ENCODE measurements around the gene AGPAT3.
"Not testable (repeated sequence)": the region's sequence is repeated elsewhere in the genome, so short reads cannot be mapped to it uniquely, and the experiment has no call there.

Gene AGPAT3

GRCh38 chr21:43864962-43865539 lies at the start of gene AGPAT3:
Gene AGPAT3, plus strand, starts transcription at chr21:43865223. Its CDS starts 94,459 bp downstream, at chr21:43959682.
- peak; percentile 48 for DNase-seq

GRCh38 chr21:43815991-43816390 lies 49.0 kb upstream of the AGPAT3 start:
- DNase-seq: no peak

- no peak for DNase-seq
These were observed 48.4 kb upstream of the AGPAT3 start for GRCh38 chr21:43816611-43817071.

- no peak for DNase-seq
These were observed 47.6 kb upstream of the AGPAT3 start for GRCh38 chr21:43817157-43818086.

- DNase-seq: no peak
These were observed 46.3 kb upstream of the AGPAT3 start for GRCh38 chr21:43818685-43819084.

- no peak for DNase-seq
These were observed 45.3 kb upstream of the AGPAT3 start for GRCh38 chr21:43819511-43820405.

- DNase-seq: no peak
These were observed 44.6 kb upstream of the AGPAT3 start for GRCh38 chr21:43820466-43820865.

- DNase-seq: not testable (repeated sequence)
These were observed 42.9 kb upstream of the AGPAT3 start for GRCh38 chr21:43822166-43822565.

GRCh38 chr21:43822741-43823140 lies 42.3 kb upstream of the AGPAT3 start:
- not testable (repeated sequence) for DNase-seq

- DNase-seq: no peak
These were observed 40.4 kb upstream of the AGPAT3 start for GRCh38 chr21:43824333-43825241.

- DNase-seq: no peak
These were observed 39.6 kb upstream of the AGPAT3 start for GRCh38 chr21:43825242-43825935.

- DNase-seq: no peak
These were observed 38.9 kb upstream of the AGPAT3 start for GRCh38 chr21:43825936-43826622.

- no peak for DNase-seq
These were observed 38.4 kb upstream of the AGPAT3 start for GRCh38 chr21:43826623-43826974.

GRCh38 chr21:43827015-43827611 lies 37.9 kb upstream of the AGPAT3 start:
- peak; percentile 51 for DNase-seq

- DNase-seq: no peak
These were observed 35.9 kb upstream of the AGPAT3 start for GRCh38 chr21:43829161-43829560.

GRCh38 chr21:43829575-43830119 lies 35.4 kb upstream of the AGPAT3 start:
- DNase-seq: no peak

- DNase-seq: no peak
These were observed 32.9 kb upstream of the AGPAT3 start for GRCh38 chr21:43832158-43832550.

GRCh38 chr21:43832648-43833047 lies 32.4 kb upstream of the AGPAT3 start:
- no peak for DNase-seq

- no peak for DNase-seq
These were observed 30.7 kb upstream of the AGPAT3 start for GRCh38 chr21:43834146-43834905.

Data from activated CD4-positive, alpha-beta T cell treated with anti-CD3 and anti-CD28 coated beads for 48 hours (primary cell).